ENCODE measurements around the gene JDP2. TPM values are rescaled to one million over a fixed set of nuclear protein-coding genes. Genes with fewer than 3 reads are reported as not detected.
"Not testable (repeated sequence)": the region's sequence is repeated elsewhere in the genome, so short reads cannot be mapped to it uniquely, and the experiment has no call there.

JDP2 gene
- total RNA-seq, 1 donor from 2014 or later: 43.5 TPM

- Histone ChIP-seq H3K4me3 (ENCODE audit: low read depth, low read length) (no peak overlapping the region), H3K36me3 (ENCODE audit: control insufficient read depth, insufficient read depth, low read length) (no peaks in the 10 kb centered on the region), H3K27me3 (ENCODE audit: control insufficient read depth, insufficient read depth, low read length) (no peaks in the 10 kb centered on the region)
- TF ChIP-seq CTCF (IDR thresholded peaks at IDR 0.05; ENCODE audit: insufficient read depth, low read length, poor library complexity, severe bottlenecking): no peak
- DNase-seq (ENCODE audit: low read depth): no peak
Observed at GRCh38 chr14:75464626-75465025, 36.8 kb downstream of the JDP2 start.

GRCh38 chr14:75467763-75468162, 39.9 kb downstream of the JDP2 start:
- Histone ChIP-seq H3K27me3 (ENCODE audit: control insufficient read depth, insufficient read depth, low read length) (no peaks in the 10 kb centered on the region), H3K4me3 (ENCODE audit: low read depth, low read length) (no peak overlapping the region), H3K36me3 (ENCODE audit: control insufficient read depth, insufficient read depth, low read length) (no peaks in the 10 kb centered on the region)
- no peak for DNase-seq (ENCODE audit: low read depth)
- TF ChIP-seq CTCF (IDR thresholded peaks at IDR 0.05; ENCODE audit: insufficient read depth, low read length, poor library complexity, severe bottlenecking): no peak

GRCh38 chr14:75469164-75469563, 41.3 kb downstream of the JDP2 start:
- Histone ChIP-seq H3K4me3 (ENCODE audit: low read depth, low read length) (no peak overlapping the region), H3K27me3 (ENCODE audit: control insufficient read depth, insufficient read depth, low read length) (no peaks in the 10 kb centered on the region), H3K36me3 (ENCODE audit: control insufficient read depth, insufficient read depth, low read length) (no peaks in the 10 kb centered on the region)
- no peak for DNase-seq (ENCODE audit: low read depth)
- no peak for TF ChIP-seq CTCF (IDR thresholded peaks at IDR 0.05; ENCODE audit: insufficient read depth, low read length, poor library complexity, severe bottlenecking)

GRCh38 chr14:75469606-75470237, 41.9 kb downstream of the JDP2 start:
- TF ChIP-seq CTCF (IDR thresholded peaks at IDR 0.05; ENCODE audit: insufficient read depth, low read length, poor library complexity, severe bottlenecking): no peak
- H3K36me3 ChIP-seq (ENCODE audit: control insufficient read depth, insufficient read depth, low read length): no peaks in the 10 kb centered on the region
- no peak for DNase-seq (ENCODE audit: low read depth)
- no peak overlapping the region for H3K4me3 ChIP-seq (ENCODE audit: low read depth, low read length)
- H3K27me3 ChIP-seq (ENCODE audit: control insufficient read depth, insufficient read depth, low read length): no peaks in the 10 kb centered on the region

GRCh38 chr14:75470238-75470797, 42.5 kb downstream of the JDP2 start:
- Histone ChIP-seq H3K4me3 (ENCODE audit: low read depth, low read length) (no peak overlapping the region), H3K36me3 (ENCODE audit: control insufficient read depth, insufficient read depth, low read length) (no peaks in the 10 kb centered on the region), H3K27me3 (ENCODE audit: control insufficient read depth, insufficient read depth, low read length) (no peaks in the 10 kb centered on the region)
- no peak for TF ChIP-seq CTCF (IDR thresholded peaks at IDR 0.05; ENCODE audit: insufficient read depth, low read length, poor library complexity, severe bottlenecking)
- DNase-seq (ENCODE audit: low read depth): no peak

- TF ChIP-seq CTCF (IDR thresholded peaks at IDR 0.05; ENCODE audit: insufficient read depth, low read length, poor library complexity, severe bottlenecking): no peak
- no peak overlapping the region for H3K4me3 ChIP-seq (ENCODE audit: low read depth, low read length)
- no peak for DNase-seq (ENCODE audit: low read depth)
- no peaks in the 10 kb centered on the region for H3K36me3 ChIP-seq (ENCODE audit: control insufficient read depth, insufficient read depth, low read length)
- H3K27me3 ChIP-seq (ENCODE audit: control insufficient read depth, insufficient read depth, low read length): no peaks in the 10 kb centered on the region
Observed at GRCh38 chr14:75471059-75471458, 43.2 kb downstream of the JDP2 start.

GRCh38 chr14:75474127-75474526, 46.3 kb downstream of the JDP2 start:
- H3K4me3 ChIP-seq (ENCODE audit: low read depth, low read length); H3K36me3 ChIP-seq (ENCODE audit: control insufficient read depth, insufficient read depth, low read length); DNase-seq (ENCODE audit: low read depth); H3K27me3 ChIP-seq (ENCODE audit: control insufficient read depth, insufficient read depth, low read length): not testable (repeated sequence)
